Nephron (organoid): ENCODE results near the gene RAB27A.

Experiments used
- H3K27ac Mint-ChIP-seq, 3 experiments: 2 replicates each; pipeline ENCODE4 v1.8.0; 2020; ENCODE audit warnings: mixed read lengths in 3 of 3, mild to moderate bottlenecking in 2 of 3, moderate library complexity in 1 of 3
- H3K27me3 Mint-ChIP-seq: 2 replicates; pipeline ENCODE4 v1.8.0; 2021; ENCODE audit warnings: low read depth, mild to moderate bottlenecking, moderate library complexity, mixed read lengths
- H3K36me3 Mint-ChIP-seq: 2 replicates; pipeline ENCODE4 v1.8.0; 2020; ENCODE audit warnings: low read depth, mixed read lengths
- H3K4me1 Mint-ChIP-seq: 2 replicates; pipeline ENCODE4 v1.8.0; 2020; ENCODE audit warnings: mixed read lengths
- H3K4me3 Mint-ChIP-seq, 3 experiments: 2 replicates each; pipeline ENCODE4 v1.8.0; 2020; ENCODE audit warnings: mild to moderate bottlenecking in 3 of 3, mixed read lengths in 3 of 3, moderate library complexity in 2 of 3
- H3K9me3 Mint-ChIP-seq: 2 replicates; pipeline ENCODE4 v1.8.0; 2020; ENCODE audit warnings: mixed read lengths
- TF ChIP-seq, protein P1 (sequence below), 3 experiments: fragments of 200-600 bp; sonication (generic); IDR thresholded peaks; one replicate each; pipeline ENCODE4 v1.5.0; 2021; ENCODE audit warnings: antibody characterized with exemption in 3 of 3; ENCODE audit not compliant: unreplicated experiment in 3 of 3

The RAB27A gene

DNA sequence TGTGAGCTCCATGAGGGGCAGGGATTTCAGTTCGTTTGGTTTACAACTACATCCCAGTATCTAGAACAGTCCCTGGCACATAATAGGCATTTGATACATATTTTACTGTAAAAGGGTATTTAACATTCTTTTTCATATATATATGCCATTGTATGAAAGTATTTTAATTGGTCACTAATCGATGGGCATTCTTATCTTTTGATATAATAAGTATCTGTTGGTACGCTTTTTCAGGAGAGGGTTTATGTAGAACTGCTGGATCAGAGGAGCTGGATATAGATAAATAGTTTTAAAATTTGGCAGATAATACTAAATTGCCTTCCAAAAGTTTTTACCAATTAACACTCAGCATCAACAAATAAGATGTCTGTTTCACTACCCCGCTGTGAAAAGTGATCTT is 91.9 kb downstream of the RAB27A start:
- peaks cover 5% of the 10 kb centered on the region for H3K4me1 Mint-ChIP-seq
- no peak overlapping the region for H3K27ac Mint-ChIP-seq
- peaks cover 3% of the 10 kb centered on the region for H3K9me3 Mint-ChIP-seq
- H3K36me3 Mint-ChIP-seq, result no peaks in the 10 kb centered on the region
- no peaks in the 10 kb centered on the region for H3K27me3 Mint-ChIP-seq
- TF ChIP-seq, protein P1, sequence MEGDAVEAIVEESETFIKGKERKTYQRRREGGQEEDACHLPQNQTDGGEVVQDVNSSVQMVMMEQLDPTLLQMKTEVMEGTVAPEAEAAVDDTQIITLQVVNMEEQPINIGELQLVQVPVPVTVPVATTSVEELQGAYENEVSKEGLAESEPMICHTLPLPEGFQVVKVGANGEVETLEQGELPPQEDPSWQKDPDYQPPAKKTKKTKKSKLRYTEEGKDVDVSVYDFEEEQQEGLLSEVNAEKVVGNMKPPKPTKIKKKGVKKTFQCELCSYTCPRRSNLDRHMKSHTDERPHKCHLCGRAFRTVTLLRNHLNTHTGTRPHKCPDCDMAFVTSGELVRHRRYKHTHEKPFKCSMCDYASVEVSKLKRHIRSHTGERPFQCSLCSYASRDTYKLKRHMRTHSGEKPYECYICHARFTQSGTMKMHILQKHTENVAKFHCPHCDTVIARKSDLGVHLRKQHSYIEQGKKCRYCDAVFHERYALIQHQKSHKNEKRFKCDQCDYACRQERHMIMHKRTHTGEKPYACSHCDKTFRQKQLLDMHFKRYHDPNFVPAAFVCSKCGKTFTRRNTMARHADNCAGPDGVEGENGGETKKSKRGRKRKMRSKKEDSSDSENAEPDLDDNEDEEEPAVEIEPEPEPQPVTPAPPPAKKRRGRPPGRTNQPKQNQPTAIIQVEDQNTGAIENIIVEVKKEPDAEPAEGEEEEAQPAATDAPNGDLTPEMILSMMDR (IDR thresholded peaks at IDR 0.05; ENCODE audit: unreplicated experiment in 3 of 3), result no peak
- H3K4me3 Mint-ChIP-seq, result no peak overlapping the region

GRCh38 chr15:55197362-55197705 is 92.3 kb downstream of the RAB27A start:
- Mint-ChIP-seq H3K36me3 (peaks cover under 1% of the 10 kb centered on the region), H3K4me3 (no peak overlapping the region), H3K27ac (no peak overlapping the region), H3K9me3 (peaks cover 3% of the 10 kb centered on the region), H3K4me1 (peaks cover 5% of the 10 kb centered on the region), H3K27me3 (no peaks in the 10 kb centered on the region)
- TF ChIP-seq, protein P1 (IDR thresholded peaks at IDR 0.05; ENCODE audit: unreplicated experiment in 3 of 3), result no peak

- Mint-ChIP-seq H3K4me1 (peaks cover 5% of the 10 kb centered on the region), H3K9me3 (peaks cover 3% of the 10 kb centered on the region), H3K4me3 (no peak within 1 kb of the TSS), H3K36me3 (peaks cover 5% of the 10 kb centered on the region), H3K27me3 (no peaks in the 10 kb centered on the region), H3K27ac (no peak within 1 kb of the TSS)
- TF ChIP-seq, protein P1 (IDR thresholded peaks at IDR 0.05; ENCODE audit: unreplicated experiment in 3 of 3), result peak; percentile 41 to 49 (median 48)
These were observed 92.9 kb downstream of the RAB27A start, which contains the start of gene RSL24D1 for GRCh38 chr15:55196458-55197361. Gene RSL24D1, minus strand, starts transcription at chr15:55196941. Its CDS starts 51 bp downstream, at chr15:55196890.

DNA sequence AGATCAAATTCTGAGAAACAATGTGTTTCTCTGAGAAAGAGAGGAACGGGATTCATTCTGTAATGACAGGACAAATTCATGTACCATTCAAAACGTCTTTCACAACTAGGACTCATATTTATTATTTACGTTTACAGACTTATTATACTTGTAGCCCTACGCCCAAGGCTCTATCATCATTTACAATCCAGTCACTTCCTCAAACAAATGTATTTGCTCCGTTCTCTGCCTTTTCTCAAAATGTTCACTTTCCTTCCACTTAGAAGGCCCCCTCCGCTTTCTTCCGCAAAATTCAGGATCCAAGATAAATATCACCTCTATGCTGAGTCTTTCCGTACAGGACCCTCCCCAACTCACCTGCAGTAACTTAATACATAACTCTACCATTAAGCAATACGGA is 93.6 kb downstream of the RAB27A start:
- H3K9me3 Mint-ChIP-seq, result peaks cover 3% of the 10 kb centered on the region
- TF ChIP-seq, protein P1 (IDR thresholded peaks at IDR 0.05; ENCODE audit: unreplicated experiment in 3 of 3), result no peak
- H3K4me3 Mint-ChIP-seq, result no peak overlapping the region
- peaks cover 11% of the 10 kb centered on the region for H3K36me3 Mint-ChIP-seq
- H3K27me3 Mint-ChIP-seq, result no peaks in the 10 kb centered on the region
- H3K4me1 Mint-ChIP-seq, result peaks cover 5% of the 10 kb centered on the region
- no peak overlapping the region for H3K27ac Mint-ChIP-seq

DNA sequence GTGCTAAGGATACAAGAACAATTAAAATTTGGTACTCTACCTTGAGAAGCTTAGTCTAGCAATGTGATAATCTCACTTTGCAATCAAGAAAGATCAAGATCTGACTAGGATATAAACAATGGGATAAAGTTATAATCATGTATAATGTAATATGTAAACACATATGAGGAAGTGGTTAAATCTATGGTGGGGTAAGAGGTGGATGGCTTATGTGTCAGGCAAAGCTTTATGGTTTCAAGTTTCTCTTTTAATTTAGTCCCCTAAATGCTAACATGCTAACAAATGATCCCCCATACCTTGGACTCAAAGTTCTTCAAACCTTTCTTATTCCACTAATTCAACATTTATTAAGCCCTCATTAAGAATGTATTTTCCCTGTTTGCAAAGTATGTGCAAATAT is 95.4 kb downstream of the RAB27A start:
- Mint-ChIP-seq H3K36me3 (peaks cover 25% of the 10 kb centered on the region), H3K27ac (no peak overlapping the region), H3K9me3 (peaks cover 3% of the 10 kb centered on the region), H3K27me3 (no peaks in the 10 kb centered on the region), H3K4me3 (no peak overlapping the region), H3K4me1 (peaks cover 5% of the 10 kb centered on the region)
- TF ChIP-seq, protein P1 (IDR thresholded peaks at IDR 0.05; ENCODE audit: unreplicated experiment in 3 of 3), result no peak

- H3K4me1 Mint-ChIP-seq, result no peaks in the 10 kb centered on the region
- no peak overlapping the region for H3K4me3 Mint-ChIP-seq
- peak overlapping the region in 1 of 3 experiments; percentile 22 for H3K27ac Mint-ChIP-seq
- peaks cover 73% of the 10 kb centered on the region for H3K36me3 Mint-ChIP-seq
- H3K27me3 Mint-ChIP-seq, result no peaks in the 10 kb centered on the region
- TF ChIP-seq, protein P1 (IDR thresholded peaks at IDR 0.05; ENCODE audit: unreplicated experiment in 3 of 3), result no peak
- H3K9me3 Mint-ChIP-seq, result no peaks in the 10 kb centered on the region
These were observed 103.3 kb downstream of the RAB27A start for GRCh38 chr15:55186331-55186730.
